ENCODE data around the gene MED12L.

- TF ChIP-seq EZH2phosphoT487 (IDR thresholded peaks at IDR 0.05; ENCODE audit: low read length) (no peak), EZH2 (optimal IDR thresholded peaks at IDR 0.05; ENCODE audit: low read depth, low read length) (no peak)
Observed at GRCh38 chr3:151156618-151157216, 71.3 kb downstream of the MED12L start.
